Measurements from ENCODE around the gene LRRC9.

GRCh38 chr14:59997966-59998365, 78.0 kb downstream of the LRRC9 start:
- TF ChIP-seq CTCF (IDR thresholded peaks at IDR 0.05) (no peak), EZH2 (IDR thresholded peaks at IDR 0.05; ENCODE audit: borderline replicate concordance, insufficient read depth, low read depth, low read length, poor library complexity, severe bottlenecking) (no peak)

All from B cell (primary cell).